HEK293T (cell line): ENCODE results near the gene OTX1.

Source experiments
- FOXK2 ChIP-seq: fragments of 450-650 bp; IDR thresholded peaks from 2 replicates; pipeline ENCODE4 v1.6.1; 2016; ENCODE audit warnings: mild to moderate bottlenecking
- ZNF384 ChIP-seq: fragments of 450-650 bp; IDR thresholded peaks from 2 replicates; pipeline ENCODE4 v1.6.1; 2016

DNA sequence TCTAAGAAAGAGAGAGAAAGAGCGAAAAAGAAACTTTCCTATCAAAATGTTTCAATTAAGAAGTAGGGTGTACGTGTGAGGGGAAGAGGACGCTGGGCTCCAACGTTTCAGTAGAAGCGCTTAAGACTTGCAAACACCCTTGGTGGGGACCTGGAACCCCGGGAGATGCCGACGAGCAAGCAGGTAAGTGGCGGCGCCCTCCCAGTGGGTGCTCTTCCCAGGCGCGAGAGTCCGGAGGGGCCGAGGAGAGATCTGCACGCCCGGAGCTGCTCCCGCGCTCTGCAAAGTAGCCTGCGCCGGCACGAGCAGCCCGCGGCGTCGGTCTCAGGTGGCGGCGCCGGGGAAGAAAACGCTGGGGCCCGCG lies 678 bp upstream of the OTX1 start:
- TF ChIP-seq FOXK2 (no peak), ZNF384 (no peak)
